ENCODE data around the gene GRK5. TPM values are rescaled to one million over a fixed set of nuclear protein-coding genes. Genes with fewer than 3 reads are reported as not detected.

The GRK5 gene
- total and polyA plus RNA-seq, 2 donors from 2014 or later: 7.3 to 18.7 TPM

GRCh38 chr10:119469325-119469707 lies 261.9 kb downstream of the GRK5 start:
- no peaks in the 10 kb centered on the region for H3K4me1 ChIP-seq (ENCODE audit: control insufficient read depth in 2 of 3, insufficient read depth in 2 of 3, low read depth in 1 of 3, low read length in 3 of 3)
- TF ChIP-seq CTCF (IDR thresholded peaks at IDR 0.05; ENCODE audit: borderline replicate concordance, extremely low read depth, insufficient read depth): no peak
- no peak for DNase-seq
- no peak overlapping the region for H3K9ac ChIP-seq (ENCODE audit: low read length in 3 of 3)
- H3K27ac ChIP-seq (ENCODE audit: low read depth in 2 of 2, low read length in 2 of 2): no peak overlapping the region
- no peak overlapping the region for H3K4me3 ChIP-seq (ENCODE audit: low read length in 3 of 3)
- no peaks in the 10 kb centered on the region for H3K27me3 ChIP-seq (ENCODE audit: control insufficient read depth, insufficient read depth, low read length)
- intact Hi-C loops (cut with DNase I): no loop called here
- H3K36me3 ChIP-seq (ENCODE audit: control insufficient read depth in 2 of 3, insufficient read depth in 3 of 3, low read length in 3 of 3): no peaks in the 10 kb centered on the region
- H3K9me3 ChIP-seq (ENCODE audit: control insufficient read depth in 2 of 3, insufficient read depth in 1 of 3, low read length in 3 of 3): no peaks in the 10 kb centered on the region
- no peak for FAIRE-seq

DNA sequence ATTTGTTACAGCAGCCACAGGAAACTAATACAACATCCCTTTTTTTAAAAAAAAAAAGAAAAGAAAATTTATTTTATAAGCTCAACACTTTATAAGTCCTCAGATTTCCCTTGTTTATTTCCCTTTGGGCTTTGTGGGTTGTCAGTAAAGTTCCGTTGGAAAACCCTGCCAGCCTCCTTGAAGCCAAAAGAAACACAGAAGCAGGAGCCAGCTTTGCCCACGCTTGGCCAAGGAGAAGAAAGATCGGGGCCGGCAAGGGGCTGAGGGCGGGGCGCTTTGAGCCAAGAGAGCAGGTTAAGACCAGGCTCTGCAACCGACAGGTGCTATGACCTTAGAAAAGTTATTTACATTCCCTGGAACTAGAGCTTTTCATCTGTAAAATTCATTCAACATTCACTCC lies 262.5 kb downstream of the GRK5 start:
- intact Hi-C loops (cut with DNase I): no loop called here
- H3K9ac ChIP-seq (ENCODE audit: low read length in 3 of 3): no peak overlapping the region
- H3K4me3 ChIP-seq (ENCODE audit: low read length in 3 of 3): no peak overlapping the region
- H3K36me3 ChIP-seq (ENCODE audit: control insufficient read depth in 2 of 3, insufficient read depth in 3 of 3, low read length in 3 of 3): no peaks in the 10 kb centered on the region
- no peaks in the 10 kb centered on the region for H3K9me3 ChIP-seq (ENCODE audit: control insufficient read depth in 2 of 3, insufficient read depth in 1 of 3, low read length in 3 of 3)
- no peak for FAIRE-seq
- H3K27ac ChIP-seq (ENCODE audit: low read depth in 2 of 2, low read length in 2 of 2): no peak overlapping the region
- H3K27me3 ChIP-seq (ENCODE audit: control insufficient read depth, insufficient read depth, low read length): no peaks in the 10 kb centered on the region
- no peak for TF ChIP-seq CTCF (IDR thresholded peaks at IDR 0.05; ENCODE audit: borderline replicate concordance, extremely low read depth, insufficient read depth)
- no peaks in the 10 kb centered on the region for H3K4me1 ChIP-seq (ENCODE audit: control insufficient read depth in 2 of 3, insufficient read depth in 2 of 3, low read depth in 1 of 3, low read length in 3 of 3)
- DNase-seq: no peak

DNA sequence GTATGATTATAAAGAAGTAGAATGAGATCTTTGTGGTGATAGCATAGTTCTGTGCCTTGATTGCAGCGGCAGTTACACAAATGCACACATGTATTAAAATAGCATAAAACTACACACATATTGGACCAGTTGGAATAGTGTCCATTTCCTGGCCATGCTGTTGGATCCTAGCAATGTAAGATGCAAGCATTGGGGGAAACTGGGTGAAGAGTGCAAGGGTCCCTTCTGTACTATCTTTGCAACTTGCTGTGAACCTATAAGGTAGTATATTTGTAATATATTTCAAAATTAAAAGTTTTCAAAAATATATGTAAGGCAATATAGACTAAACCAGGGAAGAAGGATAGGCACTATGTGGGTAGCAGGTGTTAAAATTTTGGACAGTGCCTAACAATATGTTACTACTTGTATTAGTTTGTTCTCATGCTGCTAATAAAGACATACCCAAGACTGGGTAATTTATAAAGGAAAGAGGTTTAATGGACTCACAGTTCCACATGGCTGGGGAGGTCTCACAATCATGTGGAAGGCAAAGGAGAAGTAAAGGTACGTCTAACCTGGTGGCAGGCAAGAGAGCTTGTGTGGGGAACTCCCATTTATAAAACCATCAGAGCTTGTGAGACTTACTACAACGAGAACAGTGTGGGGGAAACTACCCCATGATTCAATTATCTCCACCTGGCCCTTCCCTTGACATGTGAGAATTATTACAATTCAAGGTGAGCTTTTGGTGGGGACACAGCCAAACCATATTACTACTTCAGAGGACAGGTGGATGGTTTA lies 263.7 kb downstream of the GRK5 start:
- Histone ChIP-seq H3K27me3 (ENCODE audit: control insufficient read depth, insufficient read depth, low read length) (no peaks in the 10 kb centered on the region), H3K4me3 (ENCODE audit: low read length in 3 of 3) (no peak overlapping the region), H3K9me3 (ENCODE audit: control insufficient read depth in 2 of 3, insufficient read depth in 1 of 3, low read length in 3 of 3) (no peaks in the 10 kb centered on the region), H3K27ac (ENCODE audit: low read depth in 2 of 2, low read length in 2 of 2) (no peak overlapping the region), H3K9ac (ENCODE audit: low read length in 3 of 3) (no peak overlapping the region), H3K4me1 (ENCODE audit: control insufficient read depth in 2 of 3, insufficient read depth in 2 of 3, low read depth in 1 of 3, low read length in 3 of 3) (no peaks in the 10 kb centered on the region), H3K36me3 (ENCODE audit: control insufficient read depth in 2 of 3, insufficient read depth in 3 of 3, low read length in 3 of 3) (no peaks in the 10 kb centered on the region)
- FAIRE-seq (no peak), DNase-seq (no peak)
- TF ChIP-seq CTCF (IDR thresholded peaks at IDR 0.05; ENCODE audit: borderline replicate concordance, extremely low read depth, insufficient read depth): no peak
- intact Hi-C loops (cut with DNase I): no loop called here

GRCh38 chr10:119473771-119474170 lies 266.4 kb downstream of the GRK5 start:
- intact Hi-C loops (cut with DNase I): no loop called here
- Histone ChIP-seq H3K27me3 (ENCODE audit: control insufficient read depth, insufficient read depth, low read length) (no peaks in the 10 kb centered on the region), H3K27ac (ENCODE audit: low read depth in 2 of 2, low read length in 2 of 2) (no peak overlapping the region), H3K9me3 (ENCODE audit: control insufficient read depth in 2 of 3, insufficient read depth in 1 of 3, low read length in 3 of 3) (no peaks in the 10 kb centered on the region), H3K9ac (ENCODE audit: low read length in 3 of 3) (no peak overlapping the region), H3K4me1 (ENCODE audit: control insufficient read depth in 2 of 3, insufficient read depth in 2 of 3, low read depth in 1 of 3, low read length in 3 of 3) (no peaks in the 10 kb centered on the region), H3K4me3 (ENCODE audit: low read length in 3 of 3) (no peak overlapping the region), H3K36me3 (ENCODE audit: control insufficient read depth in 2 of 3, insufficient read depth in 3 of 3, low read length in 3 of 3) (no peaks in the 10 kb centered on the region)
- DNase-seq: no peak
- no peak for TF ChIP-seq CTCF (IDR thresholded peaks at IDR 0.05; ENCODE audit: borderline replicate concordance, extremely low read depth, insufficient read depth)
- FAIRE-seq: no peak
